Measurements from ENCODE around the gene PLA2G6. TPM values are rescaled to one million over a fixed set of nuclear protein-coding genes. Genes with fewer than 3 reads are reported as not detected.

Gene PLA2G6
- total and polyA plus RNA-seq, 2 of the 8 experiments (the other 6 are each of a cell fraction or from before 2014, with no cell fraction given): 13.2 to 21.0 TPM

GRCh38 chr22:38222797-38223119 is 41.1 kb upstream of the PLA2G6 start:
- Histone ChIP-seq H4K91ac (replicated peaks; ENCODE audit: insufficient read length, low read length) (no peak overlapping the region), H3K4me3 (ENCODE audit: extremely low read depth in 1 of 4, insufficient read depth in 2 of 4, low read depth in 3 of 4, low read length in 4 of 4) (no peak overlapping the region), H3K4me2 (ENCODE audit: insufficient read depth in 1 of 2, low read depth in 2 of 2, low read length in 2 of 2) (no peak overlapping the region), H2BK5ac (ENCODE audit: low read depth, low read length) (no peak overlapping the region), H3K9me3 (ENCODE audit: insufficient read depth in 2 of 2, low read depth in 1 of 2, low read length in 1 of 2) (no peaks in the 10 kb centered on the region), H3K14ac (ENCODE audit: insufficient read length) (no peak overlapping the region), H4K8ac (ENCODE audit: extremely low read depth, insufficient read depth, low read length) (no peak overlapping the region), H2BK20ac (ENCODE audit: low read length) (no peak overlapping the region), H2AFZ (ENCODE audit: low read length) (no peak overlapping the region), H3K18ac (ENCODE audit: extremely low read depth, low read length) (no peak overlapping the region), H3K23me2 (ENCODE audit: low read depth, low read length) (no peaks in the 10 kb centered on the region), H2BK12ac (ENCODE audit: low read depth, low read length) (no peak overlapping the region), H3K27ac (ENCODE audit: low read depth, low read length) (no peak overlapping the region), H3K27me3 (replicated peaks in 1 of 4; ENCODE audit: control insufficient read depth in 3 of 4, extremely low read depth in 1 of 4, insufficient read depth in 3 of 4, low read length in 3 of 4) (no peaks in the 10 kb centered on the region), H3K79me2 (ENCODE audit: control insufficient read depth in 1 of 2, insufficient read depth in 2 of 2, low read length in 2 of 2) (no peaks in the 10 kb centered on the region), H3K56ac (replicated peaks; ENCODE audit: insufficient read length, low read depth, low read length) (no peak overlapping the region), H2BK15ac (ENCODE audit: low read length) (no peak overlapping the region), H4K5ac (ENCODE audit: insufficient read length, low read depth, low read length) (no peak overlapping the region), H3K9ac (replicated peaks in 1 of 4; ENCODE audit: extremely low read depth in 1 of 4, low read depth in 3 of 4, low read length in 3 of 4) (no peak overlapping the region), H2BK120ac (replicated peaks; ENCODE audit: low read depth, low read length) (no peak overlapping the region), H3K4ac (replicated peaks; ENCODE audit: insufficient read length, low read depth, low read length) (no peak overlapping the region), H3K36me3 (ENCODE audit: control insufficient read depth in 2 of 4, insufficient read depth in 4 of 4, low read length in 3 of 4) (peaks cover 0 to 11% (median 4%) of the 10 kb centered on the region in 4 experiments; a peak in 6 of 8 replicates), H4K20me1 (replicated peaks in 1 of 2; ENCODE audit: control insufficient read depth in 1 of 2, insufficient read depth in 2 of 2, low read length in 2 of 2) (peaks cover 2 to 9% of the 10 kb centered on the region in 2 experiments), H3K23ac (ENCODE audit: insufficient read length) (no peak overlapping the region), H2AK5ac (ENCODE audit: low read depth, low read length) (no peak overlapping the region), H3K4me1 (replicated peaks in 1 of 4; ENCODE audit: control insufficient read depth in 3 of 4, insufficient read depth in 4 of 4, low read length in 3 of 4) (peaks cover 10 to 25% (median 16%) of the 10 kb centered on the region in 4 experiments), H3K79me1 (ENCODE audit: low read depth, low read length) (no peaks in the 10 kb centered on the region; the same call in 1 of the 2 replicates)
- 89% methylated on average over 8 of the region's 8 CpGs; no CpG with 5 or more reads in 1 of the 2 experiments for WGBS, 2 experiments (ENCODE audit: extremely low coverage in 1 of 2, insufficient coverage in 1 of 2, insufficient read length in 1 of 2, insufficient replicate concordance in 2 of 2, low coverage in 1 of 2, low lambda C conversion rate in 2 of 2, missing lambda C conversion rate in 1 of 2)
- ChIA-PET POLR2A (ENCODE audit: partially characterized antibody) (interaction anchor here (1.3 to 1.5 kb wide), 2 partner anchors 44 to 129 kb away, joined by 3 to 4 read pairs; no protein-coding TSS in a partner anchor), CTCF (ENCODE audit: partially characterized antibody) (interaction anchor here (0.6 to 1.0 kb wide), 4 partner anchors 11 to 112 kb away, joined by 3 to 6 read pairs (median 3); partner anchors contain the start of gene BAIAP2L2)
- FAIRE-seq (no peak), DNase-seq (ENCODE audit: low read depth in 1 of 2, low spot score in 2 of 2) (no peak)
- no peak for TF ChIP-seq SIX5 (IDR thresholded peaks at IDR 0.05; ENCODE audit: low read depth, low read length)
- TF ChIP-seq EGR1 (IDR thresholded peaks at IDR 0.05; ENCODE audit: borderline replicate concordance, low read depth, low read length): no peak
